Neuronal stem cell (in vitro differentiated cells): ENCODE results near the gene ABCC10.
A peak's percentile ranks its signal among the peaks of the same experiment; 100 is the strongest.
"Not testable (repeated sequence)": the region's sequence is repeated elsewhere in the genome, so short reads cannot be mapped to it uniquely, and the experiment has no call there.

Experiments used
- DNase-seq: peaks from one replicate; pipeline ENCODE4 v3.0.0-alpha.2; 2013; ENCODE audit warnings: low spot score
- H2AFZ ChIP-seq: one replicate; pipeline ENCODE4 v1.6.1; 2013; ENCODE audit warnings: mild to moderate bottlenecking, low read length, inconsistent platforms
- H2AK5ac ChIP-seq: 2 replicates; pipeline ENCODE4 v1.6.1; 2013; ENCODE audit warnings: low read depth, mild to moderate bottlenecking, inconsistent platforms, low read length, moderate library complexity, mixed read lengths
- H2BK120ac ChIP-seq: 2 replicates; pipeline ENCODE4 v1.6.1; 2013; ENCODE audit warnings: low read depth, mild to moderate bottlenecking, inconsistent platforms, low read length, moderate library complexity, mixed read lengths
- H2BK12ac ChIP-seq: one replicate; pipeline ENCODE4 v1.6.1; 2013; ENCODE audit warnings: low read length, inconsistent platforms
- H2BK15ac ChIP-seq: 2 replicates; pipeline ENCODE4 v1.6.1; 2013; ENCODE audit warnings: mild to moderate bottlenecking, low read length, inconsistent platforms, mixed read lengths
- H2BK5ac ChIP-seq: one replicate; pipeline ENCODE4 v1.6.1; 2013; ENCODE audit warnings: inconsistent platforms, mild to moderate bottlenecking, low read length, moderate library complexity
- H3K14ac ChIP-seq: one replicate; pipeline ENCODE4 v1.6.1; 2013; ENCODE audit warnings: low read length, inconsistent platforms
- H3K18ac ChIP-seq: 2 replicates; pipeline ENCODE4 v1.6.1; 2013; ENCODE audit warnings: low read length, inconsistent platforms
- H3K23ac ChIP-seq: 2 replicates; pipeline ENCODE4 v1.6.1; 2013; ENCODE audit warnings: low read depth, mild to moderate bottlenecking, mixed read lengths, low read length, inconsistent platforms; ENCODE audit not compliant: poor library complexity
- H3K27ac ChIP-seq: replicated peaks from 3 replicates; pipeline ENCODE4 v1.5.1; 2013; ENCODE audit warnings: low read length, inconsistent platforms
- H3K27me3 ChIP-seq, 3 experiments: 2 replicates each; pipeline ENCODE4 v1.6.1; 2013; ENCODE audit warnings: low read length in 3 of 3, mild to moderate bottlenecking in 2 of 3, inconsistent platforms in 1 of 3, low read depth in 1 of 3, mixed read lengths in 1 of 3, moderate library complexity in 1 of 3; ENCODE audit not compliant: control insufficient read depth in 3 of 3, insufficient read depth in 3 of 3
- H3K36me3 ChIP-seq, 2 donors: replicated peaks in 1 of 2; 2 replicates each; pipeline ENCODE4 v1.6.1; 2013; ENCODE audit warnings: low read length in 2 of 2; ENCODE audit not compliant: control insufficient read depth in 2 of 2, insufficient read depth in 2 of 2
- H3K4ac ChIP-seq: 2 replicates; pipeline ENCODE4 v1.6.1; 2013; ENCODE audit warnings: inconsistent platforms, mild to moderate bottlenecking, low read length, moderate library complexity
- H3K4me1 ChIP-seq, 2 donors: 1 replicate in 1 of 2; 2 replicates in 1 of 2; pipeline ENCODE4 v1.6.1; 2013; ENCODE audit warnings: low read length in 2 of 2, low read depth in 1 of 2; ENCODE audit not compliant: control insufficient read depth in 2 of 2, insufficient read depth in 1 of 2
- H3K4me2 ChIP-seq: one replicate; pipeline ENCODE4 v1.6.1; 2013; ENCODE audit warnings: mild to moderate bottlenecking, low read length, inconsistent platforms; ENCODE audit not compliant: insufficient read depth, poor library complexity, severe bottlenecking
- H3K4me3 ChIP-seq, 2 donors: 2 replicates each; pipeline ENCODE4 v1.5.1; 2013; ENCODE audit warnings: low read length in 2 of 2, mild to moderate bottlenecking in 2 of 2, inconsistent platforms in 1 of 2, moderate library complexity in 1 of 2
- H3K79me1 ChIP-seq: one replicate; pipeline ENCODE4 v1.6.1; 2013; ENCODE audit warnings: low read depth, mild to moderate bottlenecking, inconsistent platforms, low read length, moderate library complexity
- H3K9ac ChIP-seq: one replicate; pipeline ENCODE4 v1.6.1; 2013; ENCODE audit warnings: mild to moderate bottlenecking, low read depth, low read length, inconsistent platforms; ENCODE audit not compliant: poor library complexity
- H3K9me3 ChIP-seq, 2 donors: replicated peaks in 1 of 2; 2 replicates each; pipeline versions ENCODE3 to v1.6.1; 2013; ENCODE audit warnings: low read length in 2 of 2, mild to moderate bottlenecking in 2 of 2, inconsistent platforms in 1 of 2, low read depth in 1 of 2, mixed read lengths in 1 of 2, moderate library complexity in 1 of 2; ENCODE audit not compliant: control insufficient read depth in 2 of 2, insufficient read depth in 1 of 2
- H4K8ac ChIP-seq: one replicate; pipeline ENCODE4 v1.6.1; 2013; ENCODE audit warnings: low read depth, mild to moderate bottlenecking, inconsistent platforms, low read length, moderate library complexity
- H4K91ac ChIP-seq: one replicate; pipeline ENCODE4 v1.6.1; 2013; ENCODE audit warnings: low read length, low read depth, mild to moderate bottlenecking, inconsistent platforms; ENCODE audit not compliant: poor library complexity
- WGBS, 2 donors: extraction: QIAGEN DNeasy Blood & Tissue Kit; methylation state at CpG; one replicate each; pipeline ENCODE4 v1.1.7; 2013; ENCODE audit warnings: missing lambda C conversion rate in 2 of 2, mixed read lengths in 1 of 2; ENCODE audit not compliant: insufficient read length in 2 of 2, insufficient replicate concordance in 1 of 2; ENCODE audit errors: extremely low coverage in 2 of 2; 5-methylcytosine and 5-hydroxymethylcytosine counted together

The ABCC10 gene

DNA sequence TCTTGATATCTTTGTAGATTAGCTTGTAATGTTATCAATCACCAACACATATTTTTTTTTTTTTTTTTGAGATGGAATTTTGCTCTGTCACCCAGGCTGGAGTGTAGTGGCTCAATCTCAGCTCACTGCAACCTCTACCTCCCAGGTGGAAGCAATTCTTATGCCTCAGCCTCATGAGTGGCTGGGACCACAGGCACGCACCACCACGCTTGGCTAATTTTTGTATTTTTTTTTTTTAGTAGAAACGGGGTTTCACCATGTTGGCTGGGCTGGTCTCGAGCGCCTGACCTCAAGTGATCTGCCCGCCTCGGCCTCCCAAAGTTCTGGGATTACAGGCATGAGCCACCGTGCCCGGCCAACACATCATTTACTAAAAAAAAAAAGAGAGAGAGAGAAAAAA, 46.5 kb upstream of the ABCC10 start:
- H3K18ac ChIP-seq, result not testable (repeated sequence)
- no CpG with 5 or more reads among the region's 9 CpGs for WGBS, 2 donors

DNA sequence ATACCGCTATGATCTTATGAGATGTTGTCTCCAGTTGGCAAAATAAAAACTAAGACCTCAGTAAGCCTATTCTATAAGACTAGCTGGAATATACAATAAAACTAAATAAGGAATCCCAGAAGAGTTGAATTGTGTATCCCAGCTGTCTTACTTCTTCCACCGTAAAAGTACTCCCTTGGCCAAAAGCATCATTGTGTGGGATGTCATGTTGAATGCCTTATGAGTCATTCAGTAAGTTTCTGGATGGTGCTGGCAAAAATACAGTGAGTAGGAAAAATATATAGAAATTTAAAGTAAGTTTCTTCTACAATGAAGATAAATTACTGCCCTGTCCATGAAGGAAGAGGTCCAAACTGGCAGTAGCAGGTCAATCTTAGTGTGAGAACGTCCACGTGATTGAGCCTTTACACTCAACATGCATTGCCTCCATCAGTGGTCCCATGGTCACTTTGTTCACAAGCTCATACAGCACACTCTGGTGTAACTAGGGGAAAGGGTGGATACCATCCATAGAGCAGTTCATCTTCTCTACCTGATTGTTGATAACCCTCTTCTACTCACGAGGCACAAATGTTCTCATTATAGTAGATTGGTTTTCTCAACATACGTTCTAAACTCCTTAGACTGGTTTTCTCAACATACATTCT, 44.2 kb upstream of the ABCC10 start:
- Histone ChIP-seq H3K14ac (no peak overlapping the region), H3K79me1 (no peaks in the 10 kb centered on the region), H3K27ac (no peak overlapping the region), H2BK15ac (no peak overlapping the region), H4K8ac (no peak overlapping the region), H3K4ac (no peak overlapping the region), H3K9ac (no peak overlapping the region), H2AK5ac (no peak overlapping the region), H4K91ac (no peak overlapping the region), H3K4me3 (no peak overlapping the region), H2BK5ac (no peak overlapping the region), H2BK12ac (no peak overlapping the region), H3K27me3 (peaks cover 0 to 47% (median 0%) of the 10 kb centered on the region in 3 experiments), H3K18ac (no peak overlapping the region), H3K23ac (no peak overlapping the region), H3K9me3 (no peaks in the 10 kb centered on the region), H2BK120ac (no peak overlapping the region), H3K4me1 (no peaks in the 10 kb centered on the region), H3K4me2 (no peak overlapping the region), H2AFZ (no peak overlapping the region), H3K36me3 (no peaks in the 10 kb centered on the region)
- no peak for DNase-seq
- WGBS, 2 donors, result no CpG with 5 or more reads among the region's 6 CpGs

More for the DNA sequence above, 46.5 kb upstream of the ABCC10 start:
- H4K91ac ChIP-seq, H2BK12ac ChIP-seq, H2AFZ ChIP-seq, H3K4me3 ChIP-seq, H3K4ac ChIP-seq, H4K8ac ChIP-seq, H3K79me1 ChIP-seq, DNase-seq, H2AK5ac ChIP-seq, H3K4me1 ChIP-seq, H3K36me3 ChIP-seq, H3K23ac ChIP-seq, H3K4me2 ChIP-seq, H2BK5ac ChIP-seq, H3K9ac ChIP-seq, H2BK15ac ChIP-seq, H2BK120ac ChIP-seq, H3K27ac ChIP-seq, H3K14ac ChIP-seq, H3K9me3 ChIP-seq: not testable (repeated sequence)
- H3K27me3 ChIP-seq, result peaks cover 0 to 51% (median 0%) of the 10 kb centered on the region in 3 experiments

DNA sequence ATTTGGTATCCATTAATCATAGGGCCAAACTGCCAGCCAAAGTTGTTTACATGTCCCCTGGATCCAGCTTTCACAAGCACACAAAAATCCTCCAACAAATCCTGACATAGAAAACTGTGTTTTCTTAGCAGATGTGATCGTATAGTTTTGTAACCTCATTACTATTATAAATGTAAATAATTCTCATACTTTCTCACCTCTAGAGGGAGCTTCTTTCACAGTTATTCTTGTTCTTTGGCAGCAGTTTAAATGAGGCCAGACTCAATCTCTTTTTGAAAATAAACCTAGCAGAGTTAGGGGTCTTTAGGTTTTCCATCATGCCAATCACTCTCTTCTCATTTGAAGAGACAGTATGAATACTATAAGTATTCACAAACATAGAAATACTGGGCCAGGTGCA, 40.8 kb upstream of the ABCC10 start:
- H3K4ac ChIP-seq, result no peak overlapping the region
- no peak overlapping the region for H3K14ac ChIP-seq
- H2BK15ac ChIP-seq, result no peak overlapping the region
- no CpG with 5 or more reads among the region's 1 CpG for WGBS, 2 donors
- H2AK5ac ChIP-seq, result no peak overlapping the region
- H4K8ac ChIP-seq, result no peak overlapping the region
- H3K23ac ChIP-seq, result no peak overlapping the region
- no peak overlapping the region for H3K27ac ChIP-seq
- H2BK12ac ChIP-seq, result no peak overlapping the region
- H3K27me3 ChIP-seq, result peaks cover 0 to 21% (median 0%) of the 10 kb centered on the region in 3 experiments
- H2BK5ac ChIP-seq, result no peak overlapping the region
- peak overlapping the region; percentile 40 for H2AFZ ChIP-seq
- H3K9me3 ChIP-seq, result no peaks in the 10 kb centered on the region
- H3K79me1 ChIP-seq, result no peaks in the 10 kb centered on the region
- H3K9ac ChIP-seq, result no peak overlapping the region
- H3K18ac ChIP-seq, result no peak overlapping the region
- H2BK120ac ChIP-seq, result no peak overlapping the region
- no peak overlapping the region for H3K4me2 ChIP-seq
- no peak for DNase-seq
- no peaks in the 10 kb centered on the region for H3K36me3 ChIP-seq
- peaks cover 2 to 6% of the 10 kb centered on the region in 2 donors for H3K4me1 ChIP-seq
- H4K91ac ChIP-seq, result no peak overlapping the region
- no peak overlapping the region for H3K4me3 ChIP-seq

DNA sequence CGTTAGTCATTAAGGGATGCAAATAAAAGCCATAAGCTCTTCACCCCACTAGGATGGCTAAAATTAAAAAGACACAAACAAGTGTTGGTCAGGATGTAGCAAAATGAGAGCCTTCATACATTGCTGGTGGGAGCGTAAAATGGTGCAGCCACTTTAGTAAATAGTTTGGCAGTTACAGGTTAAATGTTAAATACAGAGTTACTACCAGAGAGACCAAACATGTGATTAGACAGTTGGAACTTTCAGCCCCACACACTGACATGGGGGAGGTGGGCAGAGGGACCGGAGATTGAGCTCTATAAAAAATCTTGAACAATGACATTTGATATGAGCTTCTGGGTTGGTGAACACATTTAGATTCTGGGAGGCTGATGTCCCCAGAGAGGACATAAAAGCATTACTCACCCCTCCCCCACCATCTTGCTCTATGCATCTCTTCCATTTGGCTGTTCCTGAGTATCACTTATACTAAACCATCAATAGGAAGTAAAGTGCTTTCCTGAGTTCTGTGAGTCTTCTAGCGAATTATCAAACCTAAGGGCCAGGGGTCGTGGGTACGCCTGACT, 37.5 kb upstream of the ABCC10 start:
- Histone ChIP-seq H3K4me1 (peaks cover 3 to 12% of the 10 kb centered on the region in 2 donors), H3K27me3 (peaks cover 0 to 15% (median 0%) of the 10 kb centered on the region in 3 experiments), H3K36me3 (no peaks in the 10 kb centered on the region), H3K23ac (no peak overlapping the region), H2AFZ (no peak overlapping the region), H3K79me1 (no peaks in the 10 kb centered on the region), H2BK15ac (no peak overlapping the region), H3K18ac (no peak overlapping the region), H4K91ac (no peak overlapping the region), H3K4ac (no peak overlapping the region), H2BK5ac (no peak overlapping the region), H3K9me3 (no peaks in the 10 kb centered on the region), H2BK12ac (no peak overlapping the region), H2AK5ac (no peak overlapping the region), H3K4me3 (no peak overlapping the region), H3K9ac (no peak overlapping the region), H4K8ac (no peak overlapping the region), H3K4me2 (no peak overlapping the region), H3K27ac (no peak overlapping the region), H3K14ac (no peak overlapping the region), H2BK120ac (no peak overlapping the region)
- no CpG with 5 or more reads among the region's 6 CpGs for WGBS, 2 donors
- no peak for DNase-seq
